ENCODE results near the gene ENO1.

ENO1 gene

DNA sequence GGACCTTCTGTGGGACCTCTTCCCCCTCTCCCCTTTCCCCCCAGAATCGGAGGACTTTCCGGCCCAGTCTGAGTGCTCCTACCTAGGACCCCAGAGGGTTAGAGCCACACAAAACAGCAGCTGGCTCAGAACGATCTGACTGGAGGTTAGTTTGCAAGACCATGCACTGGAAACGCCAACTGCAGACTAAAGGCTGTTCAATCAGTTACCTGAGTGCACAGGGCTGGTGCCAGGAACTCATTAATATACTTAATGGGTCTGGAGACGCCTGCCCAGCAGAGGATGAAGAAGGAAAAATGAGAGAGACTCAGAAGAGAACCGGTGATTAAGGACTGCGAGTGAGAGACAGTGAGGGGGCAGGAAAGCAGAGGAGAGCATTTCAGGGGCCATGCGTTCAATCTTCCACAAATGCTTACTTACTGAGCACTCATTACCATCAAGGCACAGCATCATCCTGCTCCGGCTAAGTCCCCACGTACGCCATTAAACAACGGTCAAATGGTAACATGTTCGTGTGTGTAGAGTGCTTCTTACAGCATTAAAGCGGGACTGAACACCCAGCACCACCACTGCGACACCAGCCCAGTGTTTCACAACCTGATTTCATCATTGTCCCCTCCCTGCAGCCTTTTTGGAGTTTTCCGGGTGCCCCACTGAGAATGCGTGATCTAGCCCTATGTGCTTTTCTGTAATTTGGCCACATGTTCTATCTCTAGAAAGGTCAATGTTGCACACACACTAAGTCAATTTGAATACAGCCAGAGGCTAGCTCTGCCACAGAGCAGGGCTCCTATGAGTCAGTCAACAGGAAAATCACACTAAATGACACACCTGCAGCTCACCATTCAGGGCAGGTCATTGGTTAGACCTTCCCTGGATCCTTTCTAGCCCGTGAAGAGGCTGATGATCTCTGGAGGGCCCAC lies 7.6 kb downstream of the ENO1 start:
- DNase-seq (ENCODE audit: low read depth, low spot score), result no peak

DNA sequence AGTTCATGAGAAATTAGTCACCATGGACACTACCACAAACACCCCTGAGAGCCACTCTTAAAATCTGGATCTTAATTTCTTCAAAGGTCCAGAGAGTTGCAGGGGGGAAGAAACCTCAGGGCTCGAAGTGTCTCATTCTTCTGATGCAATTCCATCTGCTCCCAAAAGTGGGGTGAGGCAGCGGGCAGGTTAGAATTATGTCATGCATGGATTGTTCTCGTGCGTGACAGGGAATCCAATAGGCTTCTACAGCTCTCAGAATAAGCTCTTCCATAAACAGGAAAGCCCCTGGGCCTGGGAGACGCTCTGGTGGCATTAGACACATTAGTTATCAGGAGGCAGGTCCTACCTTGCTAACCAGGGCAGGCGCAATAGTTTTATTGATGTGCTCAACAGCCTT lies 8.4 kb downstream of the ENO1 start:
- DNase-seq (ENCODE audit: low read depth, low spot score), result no peak

GRCh38 chr1:8867878-8868567 lies 10.5 kb downstream of the ENO1 start:
- no peak for DNase-seq (ENCODE audit: low read depth, low spot score)

- no peak for DNase-seq (ENCODE audit: low read depth, low spot score)
These were observed 11.6 kb downstream of the ENO1 start for GRCh38 chr1:8866792-8867415.

- no peak for DNase-seq (ENCODE audit: low read depth, low spot score)
These were observed 12.2 kb downstream of the ENO1 start for GRCh38 chr1:8866173-8866791.

DNA sequence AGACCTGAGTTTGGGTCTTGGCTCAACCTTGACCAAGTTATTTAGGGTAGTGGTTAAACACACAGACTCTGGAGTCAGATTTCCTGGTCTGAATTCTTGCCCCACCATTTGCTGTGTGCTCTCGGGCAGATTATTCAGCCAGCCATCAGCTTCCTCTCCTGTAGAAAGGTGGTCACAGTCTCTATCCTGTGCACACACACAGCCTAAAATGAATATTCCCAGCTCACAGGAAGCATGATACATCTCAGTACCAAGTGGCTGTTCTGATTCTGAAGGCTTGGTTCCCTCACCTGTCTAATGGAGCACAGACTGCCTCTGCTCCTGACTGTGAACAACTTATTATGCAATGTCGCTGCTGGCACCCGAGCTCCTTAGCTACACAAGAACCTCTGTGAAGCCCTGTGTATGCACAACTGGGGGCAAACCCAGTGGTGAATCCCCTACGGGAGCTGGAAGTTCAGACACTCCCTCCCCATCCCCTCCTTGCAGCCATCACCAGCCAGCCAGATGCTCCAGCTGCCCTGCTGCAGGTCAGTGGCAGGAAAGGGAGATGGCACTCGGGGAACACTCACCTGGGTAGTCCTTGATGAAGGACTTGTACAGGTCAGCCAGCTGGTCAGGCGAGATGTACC lies 13.7 kb downstream of the ENO1 start:
- DNase-seq (ENCODE audit: low read depth, low spot score), result no peak

- no peak for DNase-seq (ENCODE audit: low read depth, low spot score)
These were observed 14.7 kb downstream of the ENO1 start for GRCh38 chr1:8863794-8864233.

DNA sequence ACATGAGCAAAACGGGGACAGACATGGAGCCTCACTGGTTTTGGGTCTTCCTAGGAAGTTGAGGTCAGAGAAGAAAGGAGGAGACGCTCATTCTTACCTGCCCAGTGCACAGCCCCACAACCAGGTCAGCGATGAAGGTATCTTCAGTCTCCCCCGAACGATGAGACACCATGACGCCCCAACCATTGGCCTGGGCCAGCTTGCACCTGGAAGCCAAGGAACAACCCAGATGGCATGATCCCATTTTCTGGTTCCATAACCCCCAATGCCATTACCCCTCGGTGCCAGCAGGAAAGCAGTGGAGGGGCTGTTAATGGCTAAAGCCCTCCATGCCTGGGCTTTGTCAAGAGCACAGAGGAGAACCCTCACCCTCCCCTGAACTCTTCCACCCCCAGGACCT lies 15.3 kb downstream of the ENO1 start:
- DNase-seq (ENCODE audit: low read depth, low spot score), result no peak

DNA sequence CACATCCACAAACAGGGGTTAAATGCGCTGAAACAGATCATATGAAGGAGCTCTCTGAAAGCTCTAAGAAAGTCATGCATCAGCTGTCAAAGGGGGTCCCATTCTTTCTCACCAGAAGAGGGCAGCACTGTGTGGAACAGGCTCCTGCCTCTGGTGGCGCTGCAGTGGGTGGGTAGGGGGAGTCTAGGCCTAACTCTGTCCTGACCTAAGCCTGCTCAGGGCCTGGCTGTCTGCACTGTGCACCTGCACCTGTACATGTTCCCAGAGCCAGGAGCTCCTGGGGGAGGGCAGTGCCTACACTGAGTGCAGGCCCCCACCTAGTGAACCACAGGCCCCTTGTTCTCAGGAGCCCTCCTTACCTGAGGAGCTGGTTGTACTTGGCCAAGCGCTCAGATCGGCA lies 16.0 kb downstream of the ENO1 start:
- DNase-seq (ENCODE audit: low read depth, low spot score), result peak; percentile 21

GRCh38 chr1:8860738-8861516 lies 17.6 kb downstream of the ENO1 start:
- no peak for DNase-seq (ENCODE audit: low read depth, low spot score)

DNA sequence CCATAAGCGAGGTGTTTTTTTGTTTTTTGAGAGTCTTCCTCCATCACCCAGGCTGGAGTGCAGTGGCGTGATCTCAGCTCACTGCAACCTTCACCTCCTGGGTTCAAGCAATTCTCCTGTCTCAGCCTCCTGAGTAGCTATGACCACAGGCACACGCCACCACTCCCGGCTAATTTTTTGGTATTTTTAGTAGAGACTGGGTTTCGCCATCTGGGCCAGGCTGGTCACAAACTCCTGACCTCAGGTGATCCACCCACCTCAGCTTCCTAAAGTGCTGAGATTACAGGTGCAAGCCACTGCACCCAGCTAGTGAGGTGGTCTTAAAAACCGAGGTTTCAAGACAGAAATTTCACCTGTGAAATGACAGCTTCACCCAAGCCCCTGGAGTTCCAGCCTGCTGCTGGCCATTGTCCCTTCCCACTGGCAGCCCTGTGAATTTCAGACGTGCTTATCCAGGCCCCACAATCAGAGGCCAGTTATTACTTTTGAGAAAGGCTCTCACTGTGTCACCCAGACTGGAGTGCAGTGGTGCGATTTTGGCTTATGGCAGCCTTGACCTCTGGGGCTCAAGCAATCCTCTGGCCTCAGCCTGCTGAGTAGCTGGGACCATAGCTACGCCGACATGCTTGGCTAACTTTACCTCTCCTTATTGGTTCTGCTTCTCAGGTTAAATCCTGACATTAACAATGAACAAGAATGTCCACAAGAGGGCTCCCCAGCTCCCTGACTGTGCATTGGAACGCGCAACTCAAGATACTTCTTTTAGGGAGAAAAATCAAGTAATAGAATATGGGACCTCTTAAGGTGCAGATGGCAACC lies 19.4 kb downstream of the ENO1 start:
- DNase-seq (ENCODE audit: low read depth, low spot score), result peak; percentile 21

DNA sequence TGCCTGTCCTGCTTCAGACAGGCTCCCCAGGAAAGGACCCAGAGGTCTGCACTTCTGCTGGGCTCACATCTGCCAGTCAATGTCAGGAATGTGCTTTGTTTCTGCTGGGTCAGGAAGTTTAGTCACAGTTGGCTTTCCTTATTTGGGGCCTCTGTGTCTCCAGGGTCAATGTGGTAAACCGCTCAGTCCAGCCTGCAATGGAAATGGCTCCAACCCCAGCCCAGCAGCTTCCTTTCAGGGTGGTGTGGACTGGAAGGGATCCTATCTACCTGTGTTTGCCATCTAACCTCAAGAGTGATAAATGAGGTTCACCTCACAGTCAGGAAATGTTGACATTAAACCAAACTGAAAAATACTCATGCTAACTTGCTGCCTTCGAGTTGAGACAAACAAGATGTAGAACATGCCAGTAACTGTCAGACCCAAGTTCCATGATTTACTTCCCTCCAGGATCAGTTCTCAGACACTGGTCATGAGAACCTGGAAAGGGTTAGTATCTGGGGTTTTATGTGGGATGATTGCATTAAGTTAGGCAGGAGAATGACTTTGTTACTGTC lies 20.3 kb downstream of the ENO1 start:
- no peak for DNase-seq (ENCODE audit: low read depth, low spot score)

- DNase-seq (ENCODE audit: low read depth, low spot score), result no peak
These were observed 21.6 kb downstream of the ENO1 start for GRCh38 chr1:8856689-8857412.

DNA sequence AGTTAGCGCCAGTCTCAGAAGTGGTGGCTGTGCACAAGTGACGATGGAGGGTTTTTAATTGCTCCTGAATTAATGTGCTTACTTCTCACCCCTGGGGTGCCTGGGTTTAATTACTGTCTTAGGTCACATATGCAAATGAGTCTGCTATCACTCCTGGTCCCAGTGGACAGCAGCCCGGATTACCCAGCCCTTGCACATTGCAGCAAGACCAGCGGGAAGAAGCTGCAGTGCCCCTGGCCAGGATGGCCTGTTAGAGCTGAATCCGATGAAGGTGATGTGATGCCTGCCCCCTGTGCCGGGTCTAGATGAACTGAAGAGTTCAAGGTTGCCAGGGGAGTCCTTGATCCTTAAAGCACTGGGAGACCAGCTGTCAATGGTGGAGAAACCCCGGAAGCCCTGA lies 24.2 kb downstream of the ENO1 start:
- DNase-seq (ENCODE audit: low read depth, low spot score), result no peak

GRCh38 chr1:8851060-8851459 lies 27.4 kb downstream of the ENO1 start:
- DNase-seq (ENCODE audit: low read depth, low spot score), result no peak

- DNase-seq (ENCODE audit: low read depth, low spot score), result peak; percentile 58
These were observed 29.7 kb downstream of the ENO1 start for GRCh38 chr1:8848663-8849386.

DNA sequence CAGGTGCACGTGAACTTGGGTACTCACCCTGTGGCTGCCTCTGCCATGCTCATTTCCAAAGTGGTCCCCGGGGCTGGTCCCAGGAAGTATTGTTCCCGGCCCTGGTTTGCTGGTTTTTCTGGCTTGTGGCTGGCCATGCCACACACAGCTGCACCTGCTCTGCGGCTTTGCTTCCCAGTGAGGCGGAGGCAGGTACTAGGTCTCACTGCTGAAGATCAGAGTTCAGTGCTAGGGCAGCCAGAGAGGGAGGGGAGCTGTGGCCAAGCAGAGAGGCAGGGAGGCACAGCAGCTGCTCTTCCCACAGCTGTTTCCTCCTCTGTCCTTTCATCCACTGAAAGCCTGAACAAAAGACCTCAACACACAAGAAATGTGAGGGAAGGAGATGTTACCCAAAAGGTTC lies 30.5 kb downstream of the ENO1 start:
- no peak for DNase-seq (ENCODE audit: low read depth, low spot score)

DNA sequence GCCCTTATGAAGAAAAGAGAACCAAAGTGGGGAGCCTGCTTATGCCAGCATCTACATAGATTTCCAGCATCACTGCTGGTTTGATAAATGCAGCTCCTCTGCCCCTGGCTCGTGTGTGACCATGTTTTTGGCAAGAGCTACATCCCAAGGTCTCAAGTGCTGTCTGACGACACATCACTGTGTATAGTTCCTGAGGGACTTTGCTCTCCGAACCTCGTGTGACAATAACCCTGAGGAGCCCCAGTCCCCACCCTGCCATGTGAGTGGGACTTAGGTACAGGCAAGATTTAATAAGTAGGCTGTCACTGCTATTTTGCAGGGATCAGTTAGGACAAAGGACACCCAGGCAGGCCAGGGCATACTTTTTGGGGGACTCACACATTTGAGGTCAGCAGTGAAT lies 32.2 kb downstream of the ENO1 start:
- no peak for DNase-seq (ENCODE audit: low read depth, low spot score)

Measured in activated CD4-positive, CD25-positive, alpha-beta regulatory T cell treated with anti-CD3 and anti-CD28 coated beads, Interleukin-2, amount 50 U/mL, for 16 hours (primary cell).